Liver (tissue), 9 donors: ENCODE data around the gene RNASE12. TPM values are rescaled to one million over a fixed set of nuclear protein-coding genes. Genes with fewer than 3 reads are reported as not detected.
"Not testable (repeated sequence)": the region's sequence is repeated elsewhere in the genome, so short reads cannot be mapped to it uniquely, and the experiment has no call there.

ENCODE experiments used
- DNase-seq: peaks from one replicate; pipeline ENCODE4 v3.0.0-alpha.2; 2017; ENCODE audit warnings: low spot score
- H3K27ac ChIP-seq, 2 donors: one replicate each; pipeline ENCODE4 v1.7.0; 2013; ENCODE audit warnings: inconsistent platforms in 2 of 2, low read length in 2 of 2, control low read depth in 1 of 2, low read depth in 1 of 2, mild to moderate bottlenecking in 1 of 2
- H3K27me3 ChIP-seq, 4 donors: one replicate each; pipeline versions ENCODE4 v1.6.1 to v1.7.0; 2013; ENCODE audit warnings: low read length in 3 of 4, inconsistent platforms in 1 of 4, mild to moderate bottlenecking in 1 of 4, moderate library complexity in 1 of 4; ENCODE audit not compliant: control insufficient read depth in 4 of 4, insufficient read depth in 4 of 4
- H3K36me3 ChIP-seq, 4 donors: one replicate each; pipeline versions ENCODE4 v1.6.1 to v1.7.0; 2013; ENCODE audit warnings: low read length in 3 of 4, mild to moderate bottlenecking in 3 of 4, low read depth in 1 of 4, moderate library complexity in 1 of 4; ENCODE audit not compliant: control insufficient read depth in 4 of 4, insufficient read depth in 3 of 4
- H3K4me1 ChIP-seq, 4 donors: one replicate each; pipeline versions ENCODE4 v1.6.1 to v1.7.0; 2013; ENCODE audit warnings: low read length in 3 of 4, mild to moderate bottlenecking in 3 of 4, moderate library complexity in 1 of 4; ENCODE audit not compliant: control insufficient read depth in 4 of 4, insufficient read depth in 4 of 4
- H3K4me3 ChIP-seq, 3 donors: one replicate each; pipeline versions ENCODE4 v1.6.1 to v1.7.0; 2013; ENCODE audit warnings: low read length in 3 of 3, control low read depth in 1 of 3, low read depth in 1 of 3, mild to moderate bottlenecking in 1 of 3
- H3K9ac ChIP-seq, 2 donors: one replicate each; pipeline ENCODE4 v1.7.0; 2013; ENCODE audit warnings: low read length in 2 of 2, mild to moderate bottlenecking in 2 of 2, moderate library complexity in 2 of 2, control low read depth in 1 of 2, low read depth in 1 of 2
- H3K9me3 ChIP-seq, 4 donors: one replicate each; pipeline versions ENCODE4 v1.6.1 to v1.7.0; 2013; ENCODE audit warnings: low read length in 3 of 4; ENCODE audit not compliant: control insufficient read depth in 4 of 4
- EGR1 ChIP-seq, 2 donors: IDR thresholded peaks; 2 replicates each; pipeline ENCODE4 v1.6.1; 2016 to 2018; ENCODE audit warnings: antibody characterized with exemption in 2 of 2, low read depth in 2 of 2
- FOXA1 ChIP-seq: IDR thresholded peaks from 2 replicates; pipeline ENCODE4 v1.6.1; 2016; ENCODE audit warnings: antibody characterized with exemption
- GABPA ChIP-seq, 2 donors: IDR thresholded peaks in 1 of 2; conservative IDR thresholded peaks in 1 of 2; 2 replicates each; pipeline ENCODE4 v1.6.1; 2016; ENCODE audit warnings: antibody characterized with exemption in 2 of 2, mild to moderate bottlenecking in 1 of 2, moderate library complexity in 1 of 2
- HNF4G ChIP-seq: IDR thresholded peaks from 2 replicates; pipeline ENCODE4 v1.6.1; 2016; ENCODE audit warnings: antibody characterized with exemption
- JUND ChIP-seq, 2 donors: IDR thresholded peaks; 2 replicates each; pipeline ENCODE4 v1.6.1; 2016; ENCODE audit warnings: antibody characterized with exemption in 2 of 2
- NR2F2 ChIP-seq: IDR thresholded peaks from 2 replicates; pipeline ENCODE4 v1.6.1; 2016; ENCODE audit warnings: antibody characterized with exemption
- RXRA ChIP-seq, 2 donors: IDR thresholded peaks; 2 replicates each; pipeline ENCODE4 v1.6.1; 2017 to 2018; ENCODE audit warnings: antibody characterized with exemption in 2 of 2, mild to moderate bottlenecking in 1 of 2
- SP1 ChIP-seq: IDR thresholded peaks from 2 replicates; pipeline ENCODE4 v1.6.1; 2018; ENCODE audit warnings: antibody characterized with exemption, mild to moderate bottlenecking
- TAF1 ChIP-seq: conservative IDR thresholded peaks from 2 replicates; pipeline ENCODE4 v1.6.1; 2016; ENCODE audit warnings: antibody characterized with exemption, mild to moderate bottlenecking
- YY1 ChIP-seq: IDR thresholded peaks from 2 replicates; pipeline ENCODE4 v1.6.1; 2016; ENCODE audit warnings: antibody characterized with exemption, mild to moderate bottlenecking
- WGBS: extraction: QIAGEN DNeasy Blood & Tissue Kit; methylation state at CpG from one replicate; pipeline ENCODE4 v1.1.7; 2013; 5-methylcytosine and 5-hydroxymethylcytosine counted together
- polyA plus RNA-seq, 2 donors: library from polyadenylated mRNA; stranded (reverse) in 1 of 2; unstranded in 1 of 2; fragments of 200-250 nt in 1 of 2; fragments of >200 nt in 1 of 2; fragmentation: Nextera tagmentation in 1 of 2; extraction: Ambion mirVana in 1 of 2; gene quantifications; one replicate each; pipeline versions ENCODE4 v1.2.1 to v1.2.3, GENCODE V29; 2013 to 2015
- total RNA-seq, 2 donors: library from RNA; depleted of rRNA; stranded (reverse); fragments of >200 nt; gene quantifications; one replicate each; pipeline ENCODE4 v1.2.3, GENCODE V29; 2014
- TF ChIP-seq, protein P1 (sequence below): fragments of 150-350 bp; IDR thresholded peaks from 2 replicates; pipeline ENCODE4 v1.5.1; 2017; ENCODE audit warnings: improper control_type of control experiment, low read depth, low read length; ENCODE audit not compliant: missing input control
- TF ChIP-seq, protein P2 (sequence below): IDR thresholded peaks from 2 replicates; pipeline ENCODE4 v1.6.1; 2016; ENCODE audit warnings: antibody characterized with exemption
- TF ChIP-seq, protein P3 (sequence below): IDR thresholded peaks from 2 replicates; pipeline ENCODE4 v1.6.1; 2016; ENCODE audit warnings: antibody characterized with exemption, mild to moderate bottlenecking
- TF ChIP-seq, protein P4 (sequence below): IDR thresholded peaks from 2 replicates; pipeline ENCODE4 v1.6.1; 2016; ENCODE audit warnings: antibody characterized with exemption
- TF ChIP-seq, protein P5 (sequence below): IDR thresholded peaks from 2 replicates; pipeline ENCODE4 v1.6.1; 2016; ENCODE audit warnings: antibody characterized with exemption
- donor health status: healthy.
- donor health status: healthy.
- donor health status: healthy.
- donor health status: healthy.
- donor health status: healthy.

The RNASE12 gene
- total and polyA plus RNA-seq, 4 donors: not detected

DNA sequence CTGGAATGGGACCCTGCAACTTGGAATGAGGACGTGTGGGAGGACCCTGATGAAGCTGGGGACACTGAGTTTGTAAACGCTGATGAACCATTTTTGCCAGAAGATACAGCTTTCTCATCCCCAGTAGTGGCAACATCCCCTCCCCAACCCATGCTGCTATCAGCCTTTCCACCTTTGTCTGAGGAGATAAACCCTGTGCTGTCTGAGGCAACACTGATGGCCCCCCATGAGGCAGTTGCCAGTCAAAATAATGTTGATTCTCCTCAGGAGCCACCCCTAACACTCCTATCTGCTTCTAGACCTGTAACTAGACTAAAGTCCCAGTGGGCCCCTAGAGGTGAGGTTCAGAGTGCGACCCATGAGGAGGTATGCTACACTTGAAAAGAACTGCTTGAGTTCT lies 22.8 kb downstream of the RNASE12 start:
- Histone ChIP-seq H3K4me3 (no peak overlapping the region), H3K27ac (no peak overlapping the region), H3K9ac (no peak overlapping the region), H3K27me3 (no peaks in the 10 kb centered on the region), H3K9me3 (peaks cover 7 to 18% (median 9%) of the 10 kb centered on the region in 4 donors), H3K36me3 (no peaks in the 10 kb centered on the region), H3K4me1 (no peaks in the 10 kb centered on the region)
- no peak for DNase-seq
- WGBS: 72% methylated on average over 3 of the region's 3 CpGs
- no peak for TF ChIP-seq FOXA1
- TF ChIP-seq SP1: no peak
- TF ChIP-seq, protein P1, sequence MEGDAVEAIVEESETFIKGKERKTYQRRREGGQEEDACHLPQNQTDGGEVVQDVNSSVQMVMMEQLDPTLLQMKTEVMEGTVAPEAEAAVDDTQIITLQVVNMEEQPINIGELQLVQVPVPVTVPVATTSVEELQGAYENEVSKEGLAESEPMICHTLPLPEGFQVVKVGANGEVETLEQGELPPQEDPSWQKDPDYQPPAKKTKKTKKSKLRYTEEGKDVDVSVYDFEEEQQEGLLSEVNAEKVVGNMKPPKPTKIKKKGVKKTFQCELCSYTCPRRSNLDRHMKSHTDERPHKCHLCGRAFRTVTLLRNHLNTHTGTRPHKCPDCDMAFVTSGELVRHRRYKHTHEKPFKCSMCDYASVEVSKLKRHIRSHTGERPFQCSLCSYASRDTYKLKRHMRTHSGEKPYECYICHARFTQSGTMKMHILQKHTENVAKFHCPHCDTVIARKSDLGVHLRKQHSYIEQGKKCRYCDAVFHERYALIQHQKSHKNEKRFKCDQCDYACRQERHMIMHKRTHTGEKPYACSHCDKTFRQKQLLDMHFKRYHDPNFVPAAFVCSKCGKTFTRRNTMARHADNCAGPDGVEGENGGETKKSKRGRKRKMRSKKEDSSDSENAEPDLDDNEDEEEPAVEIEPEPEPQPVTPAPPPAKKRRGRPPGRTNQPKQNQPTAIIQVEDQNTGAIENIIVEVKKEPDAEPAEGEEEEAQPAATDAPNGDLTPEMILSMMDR: no peak
- no peak for TF ChIP-seq YY1
- TF ChIP-seq, protein P2, sequence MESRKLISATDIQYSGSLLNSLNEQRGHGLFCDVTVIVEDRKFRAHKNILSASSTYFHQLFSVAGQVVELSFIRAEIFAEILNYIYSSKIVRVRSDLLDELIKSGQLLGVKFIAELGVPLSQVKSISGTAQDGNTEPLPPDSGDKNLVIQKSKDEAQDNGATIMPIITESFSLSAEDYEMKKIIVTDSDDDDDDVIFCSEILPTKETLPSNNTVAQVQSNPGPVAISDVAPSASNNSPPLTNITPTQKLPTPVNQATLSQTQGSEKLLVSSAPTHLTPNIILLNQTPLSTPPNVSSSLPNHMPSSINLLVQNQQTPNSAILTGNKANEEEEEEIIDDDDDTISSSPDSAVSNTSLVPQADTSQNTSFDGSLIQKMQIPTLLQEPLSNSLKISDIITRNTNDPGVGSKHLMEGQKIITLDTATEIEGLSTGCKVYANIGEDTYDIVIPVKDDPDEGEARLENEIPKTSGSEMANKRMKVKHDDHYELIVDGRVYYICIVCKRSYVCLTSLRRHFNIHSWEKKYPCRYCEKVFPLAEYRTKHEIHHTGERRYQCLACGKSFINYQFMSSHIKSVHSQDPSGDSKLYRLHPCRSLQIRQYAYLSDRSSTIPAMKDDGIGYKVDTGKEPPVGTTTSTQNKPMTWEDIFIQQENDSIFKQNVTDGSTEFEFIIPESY: no peak
- TF ChIP-seq, protein P3, sequence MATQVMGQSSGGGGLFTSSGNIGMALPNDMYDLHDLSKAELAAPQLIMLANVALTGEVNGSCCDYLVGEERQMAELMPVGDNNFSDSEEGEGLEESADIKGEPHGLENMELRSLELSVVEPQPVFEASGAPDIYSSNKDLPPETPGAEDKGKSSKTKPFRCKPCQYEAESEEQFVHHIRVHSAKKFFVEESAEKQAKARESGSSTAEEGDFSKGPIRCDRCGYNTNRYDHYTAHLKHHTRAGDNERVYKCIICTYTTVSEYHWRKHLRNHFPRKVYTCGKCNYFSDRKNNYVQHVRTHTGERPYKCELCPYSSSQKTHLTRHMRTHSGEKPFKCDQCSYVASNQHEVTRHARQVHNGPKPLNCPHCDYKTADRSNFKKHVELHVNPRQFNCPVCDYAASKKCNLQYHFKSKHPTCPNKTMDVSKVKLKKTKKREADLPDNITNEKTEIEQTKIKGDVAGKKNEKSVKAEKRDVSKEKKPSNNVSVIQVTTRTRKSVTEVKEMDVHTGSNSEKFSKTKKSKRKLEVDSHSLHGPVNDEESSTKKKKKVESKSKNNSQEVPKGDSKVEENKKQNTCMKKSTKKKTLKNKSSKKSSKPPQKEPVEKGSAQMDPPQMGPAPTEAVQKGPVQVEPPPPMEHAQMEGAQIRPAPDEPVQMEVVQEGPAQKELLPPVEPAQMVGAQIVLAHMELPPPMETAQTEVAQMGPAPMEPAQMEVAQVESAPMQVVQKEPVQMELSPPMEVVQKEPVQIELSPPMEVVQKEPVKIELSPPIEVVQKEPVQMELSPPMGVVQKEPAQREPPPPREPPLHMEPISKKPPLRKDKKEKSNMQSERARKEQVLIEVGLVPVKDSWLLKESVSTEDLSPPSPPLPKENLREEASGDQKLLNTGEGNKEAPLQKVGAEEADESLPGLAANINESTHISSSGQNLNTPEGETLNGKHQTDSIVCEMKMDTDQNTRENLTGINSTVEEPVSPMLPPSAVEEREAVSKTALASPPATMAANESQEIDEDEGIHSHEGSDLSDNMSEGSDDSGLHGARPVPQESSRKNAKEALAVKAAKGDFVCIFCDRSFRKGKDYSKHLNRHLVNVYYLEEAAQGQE: no peak
- no peak for TF ChIP-seq TAF1
- TF ChIP-seq, protein P4, sequence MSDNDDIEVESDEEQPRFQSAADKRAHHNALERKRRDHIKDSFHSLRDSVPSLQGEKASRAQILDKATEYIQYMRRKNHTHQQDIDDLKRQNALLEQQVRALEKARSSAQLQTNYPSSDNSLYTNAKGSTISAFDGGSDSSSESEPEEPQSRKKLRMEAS: no peak
- TF ChIP-seq JUND (IDR thresholded peaks at IDR 0.05): no peak
- TF ChIP-seq HNF4G: no peak
- TF ChIP-seq EGR1 (IDR thresholded peaks at IDR 0.05; ENCODE audit: low read depth in 2 of 2): no peak
- TF ChIP-seq, protein P5, sequence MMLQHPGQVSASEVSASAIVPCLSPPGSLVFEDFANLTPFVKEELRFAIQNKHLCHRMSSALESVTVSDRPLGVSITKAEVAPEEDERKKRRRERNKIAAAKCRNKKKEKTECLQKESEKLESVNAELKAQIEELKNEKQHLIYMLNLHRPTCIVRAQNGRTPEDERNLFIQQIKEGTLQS: no peak
- TF ChIP-seq GABPA (IDR thresholded peaks at IDR 0.05 in 1 of 2, conservative IDR thresholded peaks at IDR 0.05 in 1 of 2): no peak
- TF ChIP-seq NR2F2: no peak
- TF ChIP-seq RXRA (IDR thresholded peaks at IDR 0.05): no peak

DNA sequence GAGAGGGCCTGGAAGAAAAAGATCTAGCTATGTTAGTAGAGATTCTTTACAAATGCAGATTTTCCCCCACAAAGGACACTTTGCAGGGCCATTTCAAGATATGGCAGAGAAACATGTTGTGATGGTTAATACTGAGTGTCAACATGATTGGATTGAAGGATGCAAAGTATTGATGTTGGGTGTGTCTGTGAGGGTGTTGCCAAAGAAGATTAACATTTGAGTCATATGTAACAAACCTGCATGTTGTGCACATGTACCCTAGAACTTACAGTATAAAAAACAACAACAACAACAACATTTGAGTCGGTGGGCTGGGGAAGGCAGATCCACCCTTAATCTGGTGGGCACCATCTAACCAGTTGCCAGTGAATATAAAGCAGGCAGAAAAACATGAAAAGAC lies 24.0 kb downstream of the RNASE12 start:
- peaks cover 7 to 18% (median 9%) of the 10 kb centered on the region in 4 donors for H3K9me3 ChIP-seq
- H3K9ac ChIP-seq, H3K27ac ChIP-seq, DNase-seq, H3K4me1 ChIP-seq, H3K36me3 ChIP-seq, H3K4me3 ChIP-seq, H3K27me3 ChIP-seq: not testable (repeated sequence)
- WGBS: 77% methylated on average over 1 of the region's 1 CpG
